GM12891 (cell line): ENCODE measurements around the gene PRR15L.

Experiments used
- POLR2A ChIP-seq: IDR thresholded peaks from 2 replicates; pipeline ENCODE4 v1.6.1; 2011; ENCODE audit warnings: low read depth, low read length, control low read depth
- SPI1 ChIP-seq: IDR thresholded peaks from 2 replicates; pipeline ENCODE4 v1.6.1; 2011; ENCODE audit warnings: low read depth, low read length, control low read depth
- TAF1 ChIP-seq: IDR thresholded peaks from 2 replicates; pipeline ENCODE4 v1.6.1; 2011; ENCODE audit warnings: low read depth, low read length, control low read depth

- TF ChIP-seq POLR2A (no peak), SPI1 (no peak), TAF1 (no peak)
Observed at GRCh38 chr17:47966079-47966519, 8.4 kb upstream of the PRR15L start.
